ENCODE measurements around the gene CCR2.

CCR2 gene

GRCh38 chr3:46354984-46355383, 1.1 kb downstream of the CCR2 start:
- DNase-seq (ENCODE audit: low read depth): no peak

GRCh38 chr3:46356276-46356675, 2.4 kb downstream of the CCR2 start:
- DNase-seq (ENCODE audit: low read depth): no peak

- no peak for DNase-seq (ENCODE audit: low read depth)
These were observed 3.0 kb downstream of the CCR2 start for GRCh38 chr3:46356909-46357308.

GRCh38 chr3:46358466-46358865, 4.6 kb downstream of the CCR2 start:
- no peak for DNase-seq (ENCODE audit: low read depth)

GRCh38 chr3:46359733-46360493, 6.0 kb downstream of the CCR2 start:
- DNase-seq (ENCODE audit: low read depth): peak; percentile 9

- no peak for DNase-seq (ENCODE audit: low read depth)
These were observed 7.0 kb downstream of the CCR2 start for GRCh38 chr3:46360907-46361306.

GRCh38 chr3:46361408-46362283, 7.7 kb downstream of the CCR2 start:
- peak; percentile 70 for DNase-seq (ENCODE audit: low read depth)

GRCh38 chr3:46365041-46365440, 11.1 kb downstream of the CCR2 start:
- DNase-seq (ENCODE audit: low read depth): no peak

GRCh38 chr3:46365737-46366524, 12.0 kb downstream of the CCR2 start:
- no peak for DNase-seq (ENCODE audit: low read depth)

GRCh38 chr3:46367811-46368210, 13.9 kb downstream of the CCR2 start:
- no peak for DNase-seq (ENCODE audit: low read depth)

GRCh38 chr3:46368569-46368968, 14.7 kb downstream of the CCR2 start:
- DNase-seq (ENCODE audit: low read depth): no peak

- DNase-seq (ENCODE audit: low read depth): no peak
These were observed 15.2 kb downstream of the CCR2 start for GRCh38 chr3:46369151-46369550.

- DNase-seq (ENCODE audit: low read depth): no peak
These were observed 15.8 kb downstream of the CCR2 start for GRCh38 chr3:46369675-46370132.

GRCh38 chr3:46370839-46371518, 17.1 kb downstream of the CCR2 start, which contains the start of gene CCR5:
TSS of gene CCR5 (plus strand) at chr3:46370946. CDS start at chr3:46372903, 1,957 bp downstream.
- DNase-seq (ENCODE audit: low read depth): no peak

- DNase-seq (ENCODE audit: low read depth): no peak
These were observed 17.8 kb downstream of the CCR2 start for GRCh38 chr3:46371519-46372340.

GRCh38 chr3:46372492-46373359, 18.8 kb downstream of the CCR2 start:
- peak; percentile 28 for DNase-seq (ENCODE audit: low read depth)

GRCh38 chr3:46374755-46375154, 20.8 kb downstream of the CCR2 start:
- DNase-seq (ENCODE audit: low read depth): no peak

- DNase-seq (ENCODE audit: low read depth): no peak
These were observed 21.3 kb downstream of the CCR2 start for GRCh38 chr3:46375218-46375617.

GRCh38 chr3:46375814-46376213, 21.9 kb downstream of the CCR2 start:
- no peak for DNase-seq (ENCODE audit: low read depth)
